ENCODE measurements around the gene MEAK7.
A peak's percentile ranks its signal among the peaks of the same experiment; 100 is the strongest.

Gene MEAK7

DNA sequence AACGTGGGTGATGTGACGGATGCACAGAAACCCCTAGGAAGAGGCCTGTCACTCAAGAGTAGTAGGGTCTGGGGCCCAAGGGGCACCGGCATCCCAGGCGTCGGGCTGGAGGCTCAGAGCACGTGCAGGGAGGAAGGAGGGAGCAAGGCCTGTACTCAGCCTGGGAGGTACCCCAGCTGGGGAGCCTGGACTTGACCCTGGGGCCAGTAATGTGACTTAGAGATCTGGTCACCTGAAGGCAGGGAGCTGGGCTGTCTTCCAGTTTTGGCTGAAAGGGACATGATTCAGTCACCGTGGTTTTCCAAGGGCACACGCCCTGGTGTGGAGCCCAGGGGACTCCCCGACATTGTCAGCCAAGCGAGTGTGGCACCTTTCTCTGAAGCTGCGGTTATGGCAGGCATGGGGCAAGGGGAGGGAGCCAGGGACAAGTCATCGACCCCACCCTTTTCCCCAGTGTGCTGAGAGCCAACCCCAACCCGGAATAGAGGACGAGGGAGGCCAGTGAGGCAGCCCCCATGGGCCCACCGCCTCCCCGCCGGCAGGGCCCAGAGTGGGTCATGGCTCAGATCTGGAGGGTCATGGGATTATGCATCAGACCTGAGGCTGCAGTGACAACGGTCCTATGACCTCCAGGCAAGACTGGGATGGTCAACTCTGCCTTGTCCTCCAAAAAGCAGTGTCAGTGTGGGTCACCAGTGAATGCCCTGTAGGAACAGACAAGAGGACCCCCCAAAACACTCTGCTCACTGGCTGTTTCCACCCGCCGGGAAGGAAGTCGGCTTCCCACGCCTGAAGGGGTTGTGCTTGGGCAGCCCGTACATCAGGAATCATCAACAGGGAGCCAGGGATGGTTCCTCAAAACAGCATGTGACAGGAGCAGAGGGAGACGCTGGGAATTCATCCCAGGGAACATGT lies 41.9 kb downstream of the MEAK7 start:
- DNase-seq = no peak

- no peak for DNase-seq
Observed at GRCh38 chr16:84461413-84462295, 42.8 kb downstream of the MEAK7 start.

DNA sequence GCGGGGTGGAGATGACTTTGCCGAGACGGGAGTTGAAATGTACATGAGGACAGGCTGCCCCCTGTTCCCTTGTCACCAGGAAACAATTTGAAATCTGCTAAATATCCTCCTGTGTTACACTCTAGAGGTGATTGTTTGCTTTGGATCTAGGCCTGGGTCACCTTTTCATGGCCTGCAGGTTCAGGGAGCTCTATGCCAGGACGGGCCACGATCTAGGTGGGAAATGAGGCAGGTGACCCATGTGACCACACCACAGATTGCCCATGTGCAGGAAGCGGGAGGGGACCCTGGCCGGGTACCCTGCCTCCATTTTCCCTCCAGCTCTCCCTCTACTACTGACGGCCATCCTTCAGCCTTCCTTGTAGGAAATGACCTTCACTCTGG lies 43.4 kb downstream of the MEAK7 start:
- no peak for DNase-seq

DNA sequence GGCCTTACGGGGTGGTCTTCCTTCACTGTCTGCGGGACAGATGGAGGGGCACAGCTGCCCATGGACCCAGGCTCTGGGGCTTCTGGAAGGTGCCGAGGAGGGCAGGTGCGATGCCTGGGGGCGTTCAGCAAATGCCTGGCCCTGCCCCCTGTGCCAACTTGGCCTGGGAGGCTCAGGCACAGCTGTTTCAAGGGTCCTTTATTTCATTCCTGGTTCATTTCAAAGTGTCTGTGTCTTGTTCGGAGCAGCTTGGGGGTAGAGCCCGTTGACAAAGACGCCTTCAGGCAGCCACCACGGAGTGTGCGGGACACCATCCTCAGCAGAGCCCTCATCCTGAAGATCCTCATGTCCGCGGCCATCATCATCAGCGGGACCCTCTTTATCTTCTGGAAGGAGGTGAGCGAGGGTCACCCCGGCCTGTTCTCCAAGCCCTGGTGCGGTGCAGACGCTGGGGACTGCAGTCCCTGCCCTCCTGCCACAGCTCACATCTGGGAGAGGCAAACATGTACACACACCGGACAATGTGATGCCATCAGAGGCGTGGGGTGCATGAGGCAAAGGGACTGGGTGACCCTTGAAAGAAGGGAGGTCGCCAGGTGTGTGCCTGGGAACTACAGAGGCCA lies 43.9 kb downstream of the MEAK7 start:
- no peak for DNase-seq

GRCh38 chr16:84459941-84460405 lies 44.5 kb downstream of the MEAK7 start:
- DNase-seq = peak; percentile 14

DNA sequence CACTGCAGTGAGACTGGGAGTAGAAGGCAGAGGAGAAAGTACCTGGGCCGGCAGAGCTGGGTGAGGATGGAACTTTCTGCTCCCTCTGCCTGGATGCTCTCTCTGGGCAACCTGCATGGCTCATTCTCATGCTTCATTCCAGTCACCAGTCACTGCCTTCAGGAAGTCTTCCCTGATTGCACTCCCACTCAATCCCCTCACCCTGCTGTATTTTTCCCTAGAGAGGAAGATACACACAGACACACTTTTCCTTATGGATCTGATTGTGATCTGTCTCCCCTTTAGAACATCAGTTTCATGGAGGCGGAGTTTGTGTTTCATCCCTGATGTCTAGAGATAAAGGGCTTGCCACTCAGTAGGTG lies 44.9 kb downstream of the MEAK7 start:
- no peak for DNase-seq

DNA sequence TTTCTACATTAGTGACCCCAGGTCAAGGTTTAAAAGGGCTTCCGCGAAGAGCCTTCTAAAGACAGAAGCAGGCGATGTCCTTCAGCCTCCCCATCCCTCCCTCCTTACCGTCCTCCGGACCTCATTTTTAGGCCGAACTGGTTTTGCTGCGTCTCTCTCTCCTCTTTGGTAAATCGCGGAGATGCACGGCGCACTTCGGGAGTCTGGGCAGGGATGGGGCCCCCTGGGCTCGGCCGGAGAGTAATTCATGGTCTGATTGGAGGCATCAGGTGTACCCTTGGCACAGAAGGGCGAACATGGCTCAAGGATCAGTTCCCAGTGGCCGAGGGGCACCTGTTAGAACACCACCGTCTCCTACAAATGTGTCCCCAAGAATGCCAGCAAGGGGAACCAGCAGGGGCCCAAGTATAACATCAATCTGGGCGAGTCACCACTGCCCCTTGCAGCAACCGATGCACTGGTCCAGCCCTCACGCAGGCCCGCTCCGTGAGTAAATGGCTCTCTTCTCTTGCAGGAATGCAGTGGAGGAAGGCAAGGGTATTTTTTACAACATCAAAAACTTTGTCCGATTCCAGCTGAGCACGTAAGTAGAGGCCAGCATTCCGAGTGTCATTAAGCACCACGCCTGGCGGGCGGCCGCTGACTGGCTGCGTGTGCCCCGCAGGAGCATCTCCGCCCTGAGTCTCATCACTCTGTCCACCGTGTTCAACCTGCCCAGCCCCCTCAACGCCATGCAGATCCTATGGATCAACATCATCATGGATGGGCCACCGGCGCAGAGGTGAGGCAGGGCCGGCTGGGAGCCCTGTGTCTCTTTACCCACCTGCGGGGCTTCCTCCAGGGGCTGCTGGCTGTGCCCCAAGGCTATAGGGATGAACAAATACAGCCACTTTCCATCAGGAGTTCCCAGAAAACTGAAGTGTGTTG lies 45.6 kb downstream of the MEAK7 start:
- DNase-seq = no peak

DNA sequence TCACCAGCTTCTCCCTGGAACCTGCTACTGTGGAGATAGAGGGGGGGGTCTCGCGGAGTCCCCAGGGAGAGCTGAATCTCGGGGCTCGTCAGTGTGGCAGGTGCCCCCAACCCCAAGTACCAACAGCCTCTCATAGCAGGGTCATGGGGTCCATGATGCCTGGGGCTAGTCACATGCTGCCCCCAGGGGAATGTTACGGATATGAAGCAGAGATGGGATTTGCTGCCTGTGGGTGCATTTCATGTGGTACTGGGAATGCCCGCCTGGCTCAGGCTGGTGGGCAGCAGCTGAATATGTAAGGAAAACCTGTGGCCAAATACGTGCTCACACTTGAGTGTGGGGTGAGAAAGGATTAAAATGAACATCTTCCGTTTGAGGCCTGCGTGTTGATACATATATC lies 49.4 kb downstream of the MEAK7 start:
- DNase-seq = no peak

All from hematopoietic multipotent progenitor cell treated with erythropoietin and hydrocortisone succinate and interleukin-3 and kit ligand, for 4 days (in vitro differentiated cells).